Keratinocyte (primary cell): ENCODE measurements around the gene NOLC1.
A peak's percentile ranks its signal among the peaks of the same experiment; 100 is the strongest.

Experiments
- CTCF ChIP-seq, 3 experiments: IDR thresholded peaks in 1 of 3; conservative IDR thresholded peaks in 1 of 3; optimal IDR thresholded peaks in 1 of 3; 2 replicates in 2 of 3; 3 replicates in 1 of 3; pipeline versions ENCODE3 to v1.5.1; 2011; ENCODE audit warnings: low read length in 3 of 3, mild to moderate bottlenecking in 3 of 3, moderate library complexity in 2 of 3, control low read depth in 1 of 3, inconsistent platforms in 1 of 3; ENCODE audit not compliant: insufficient read depth in 2 of 3; ENCODE audit errors: extremely low read depth in 1 of 3
- EZH2 ChIP-seq: IDR thresholded peaks from one replicate; pipeline ENCODE4 v1.6.1; 2012; ENCODE audit warnings: inconsistent platforms, mild to moderate bottlenecking, low read length, moderate library complexity

GRCh38 chr10:102132563-102133372 lies 19.4 kb upstream of the NOLC1 start, which contains the start of gene PPRC1:
- TF ChIP-seq EZH2 = no peak
- peak; percentile 82 to 98 (median 94) for TF ChIP-seq CTCF (optimal IDR thresholded peaks at IDR 0.05 in 1 of 3, IDR thresholded peaks at IDR 0.05 in 1 of 3, conservative IDR thresholded peaks at IDR 0.05 in 1 of 3; ENCODE audit: extremely low read depth in 1 of 3, insufficient read depth in 2 of 3, low read length in 3 of 3)
